Astrocyte (in vitro differentiated cells and primary cell): Measurements from ENCODE around the gene TXLNA. TPM values are rescaled to one million over a fixed set of nuclear protein-coding genes. Genes with fewer than 3 reads are reported as not detected.

Experiments used
- DNase-seq: peaks from one replicate; pipeline ENCODE4 v3.0.0-alpha.2; 2010; ENCODE audit warnings: low read depth
- FAIRE-seq: peaks from 2 replicates; lab custom pipeline; 2011; peaks lifted over from hg19 to GRCh38; lab: Jason Lieb, UNC
- H2AFZ ChIP-seq: 2 replicates; pipeline ENCODE4 v1.6.0; 2012; ENCODE audit warnings: low read depth, low read length, inconsistent platforms
- H3K27ac ChIP-seq: 2 replicates; pipeline ENCODE4 v1.5.1; 2011; ENCODE audit warnings: low read depth, low read length, inconsistent platforms
- H3K27me3 ChIP-seq: 2 replicates; pipeline ENCODE4 v1.6.0; 2011; ENCODE audit warnings: low read length, inconsistent platforms; ENCODE audit not compliant: insufficient read depth
- H3K36me3 ChIP-seq: 2 replicates; pipeline ENCODE4 v1.5.1; 2011; ENCODE audit warnings: low read length, inconsistent platforms; ENCODE audit not compliant: insufficient read depth
- H3K4me1 ChIP-seq: 2 replicates; pipeline ENCODE4 v1.5.1; 2011; ENCODE audit warnings: low read length, inconsistent platforms; ENCODE audit not compliant: insufficient read depth
- H3K4me2 ChIP-seq: 2 replicates; pipeline ENCODE4 v1.6.0; 2012; ENCODE audit warnings: low read length, inconsistent platforms
- H3K4me3 ChIP-seq: 2 replicates; pipeline ENCODE4 v1.5.1; 2011; ENCODE audit warnings: low read depth, mild to moderate bottlenecking, low read length, inconsistent platforms; ENCODE audit not compliant: insufficient read depth
- H3K79me2 ChIP-seq: 2 replicates; pipeline ENCODE4 v1.6.0; 2012; ENCODE audit warnings: mild to moderate bottlenecking, low read length, inconsistent platforms; ENCODE audit not compliant: insufficient read depth
- H3K9ac ChIP-seq: 2 replicates; pipeline ENCODE4 v1.6.0; 2012; ENCODE audit warnings: mild to moderate bottlenecking, low read length, inconsistent platforms
- H3K9me3 ChIP-seq: 2 replicates; pipeline ENCODE4 v1.5.1; 2012; ENCODE audit warnings: low read depth, mild to moderate bottlenecking, low read length, inconsistent platforms; ENCODE audit not compliant: insufficient read depth
- H4K20me1 ChIP-seq: 2 replicates; pipeline ENCODE4 v1.6.0; 2012; ENCODE audit warnings: low read length, inconsistent platforms; ENCODE audit not compliant: insufficient read depth
- H3K27ac Mint-ChIP-seq: one replicate; pipeline ENCODE4 v1.8.0; 2021; ENCODE audit warnings: mild to moderate bottlenecking, mixed read lengths; ENCODE audit not compliant: unreplicated experiment
- H3K27me3 Mint-ChIP-seq: one replicate; pipeline ENCODE4 v1.8.0; 2021; ENCODE audit warnings: low read depth, mixed read lengths; ENCODE audit not compliant: unreplicated experiment
- H3K36me3 Mint-ChIP-seq: one replicate; pipeline ENCODE4 v1.8.0; 2021; ENCODE audit warnings: low read depth, mixed read lengths; ENCODE audit not compliant: unreplicated experiment
- H3K4me1 Mint-ChIP-seq: one replicate; pipeline ENCODE4 v1.8.0; 2021; ENCODE audit warnings: low read depth, mixed read lengths; ENCODE audit not compliant: unreplicated experiment
- H3K4me3 Mint-ChIP-seq: one replicate; pipeline ENCODE4 v1.8.0; 2021; ENCODE audit warnings: mild to moderate bottlenecking, moderate library complexity, mixed read lengths; ENCODE audit not compliant: unreplicated experiment
- H3K9me3 Mint-ChIP-seq: one replicate; pipeline ENCODE4 v1.8.0; 2021; ENCODE audit warnings: mild to moderate bottlenecking, mixed read lengths; ENCODE audit not compliant: unreplicated experiment
- CTCF ChIP-seq: IDR thresholded peaks from 2 replicates; pipeline ENCODE4 v1.5.1; 2011; ENCODE audit warnings: low read depth, mild to moderate bottlenecking, inconsistent platforms, low read length, moderate library complexity; ENCODE audit not compliant: insufficient read depth
- EZH2 ChIP-seq: IDR thresholded peaks from 2 replicates; pipeline ENCODE4 v1.6.1; 2012; ENCODE audit warnings: mild to moderate bottlenecking, low read length, inconsistent platforms; ENCODE audit not compliant: insufficient read depth
- total RNA-seq: library from RNA; stranded (reverse); gene quantifications from 2 replicates; pipeline ENCODE4 v1.2.1, GENCODE V29; 2021

The TXLNA gene
- total RNA-seq, 1 donor from 2014 or later = 65.8 TPM

GRCh38 chr1:32208469-32208868 is 29.0 kb downstream of the TXLNA start:
- H3K79me2 ChIP-seq = peaks cover 6% of the 10 kb centered on the region
- DNase-seq (no peak), FAIRE-seq (no peak)
- no peaks in the 10 kb centered on the region for H3K4me1 ChIP-seq
- H3K4me2 ChIP-seq = no peak overlapping the region
- Mint-ChIP-seq H3K4me1 (no peaks in the 10 kb centered on the region), H3K36me3 (peaks cover 2% of the 10 kb centered on the region), H3K9me3 (no peaks in the 10 kb centered on the region), H3K27ac (no peak overlapping the region), H3K27me3 (no peaks in the 10 kb centered on the region), H3K4me3 (no peak overlapping the region)
- no peaks in the 10 kb centered on the region for H3K27me3 ChIP-seq
- H3K27ac ChIP-seq = no peak overlapping the region
- TF ChIP-seq EZH2 = no peak
- no peak for TF ChIP-seq CTCF
- peaks cover 3% of the 10 kb centered on the region for H3K36me3 ChIP-seq
- no peak overlapping the region for H3K9ac ChIP-seq
- no peak overlapping the region for H3K4me3 ChIP-seq
- H2AFZ ChIP-seq = no peak overlapping the region
- H3K9me3 ChIP-seq = no peaks in the 10 kb centered on the region
- no peaks in the 10 kb centered on the region for H4K20me1 ChIP-seq

GRCh38 chr1:32208891-32209328 is 29.4 kb downstream of the TXLNA start, which contains the start of gene DCDC2B:
Gene DCDC2B, plus strand, starts transcription at chr1:32209089. Its CDS starts 5 bp downstream, at chr1:32209094.
- Histone ChIP-seq H3K27me3 (no peaks in the 10 kb centered on the region), H3K4me3 (no peak within 1 kb of the TSS), H3K4me2 (no peak within 1 kb of the TSS), H3K36me3 (peaks cover 3% of the 10 kb centered on the region), H3K4me1 (no peaks in the 10 kb centered on the region), H2AFZ (no peak within 1 kb of the TSS), H4K20me1 (no peaks in the 10 kb centered on the region), H3K9me3 (no peaks in the 10 kb centered on the region), H3K27ac (no peak within 1 kb of the TSS), H3K79me2 (peaks cover 6% of the 10 kb centered on the region), H3K9ac (no peak within 1 kb of the TSS)
- Mint-ChIP-seq H3K27me3 (no peaks in the 10 kb centered on the region), H3K36me3 (peaks cover 2% of the 10 kb centered on the region), H3K4me1 (no peaks in the 10 kb centered on the region), H3K9me3 (no peaks in the 10 kb centered on the region), H3K27ac (no peak within 1 kb of the TSS), H3K4me3 (no peak within 1 kb of the TSS)
- FAIRE-seq (no peak), DNase-seq (no peak)
- TF ChIP-seq EZH2 (no peak), CTCF (no peak)

- Histone ChIP-seq H3K27ac (no peak overlapping the region), H3K4me3 (no peak overlapping the region), H3K27me3 (no peaks in the 10 kb centered on the region), H3K4me1 (peaks cover 2% of the 10 kb centered on the region), H3K9me3 (no peaks in the 10 kb centered on the region), H3K36me3 (peaks cover 17% of the 10 kb centered on the region), H3K4me2 (no peak overlapping the region), H2AFZ (no peak overlapping the region), H4K20me1 (no peaks in the 10 kb centered on the region), H3K79me2 (peaks cover 11% of the 10 kb centered on the region), H3K9ac (no peak overlapping the region)
- TF ChIP-seq EZH2 (no peak), CTCF (peak; percentile 75)
- Mint-ChIP-seq H3K4me1 (peaks cover 3% of the 10 kb centered on the region), H3K27ac (no peak overlapping the region), H3K36me3 (peaks cover 10% of the 10 kb centered on the region), H3K27me3 (no peaks in the 10 kb centered on the region), H3K4me3 (no peak overlapping the region), H3K9me3 (no peaks in the 10 kb centered on the region)
- FAIRE-seq = no peak
- DNase-seq = no peak
Observed at GRCh38 chr1:32215629-32216480, 36.4 kb downstream of the TXLNA start.
